Body of pancreas (tissue), 4 donors: Measurements from ENCODE around the gene SPAM1.

Experiments
- POLR2A ChIP-seq, 3 donors: fragments of 450-650 bp; IDR thresholded peaks; one replicate each; pipeline ENCODE4 v1.6.1; 2016; ENCODE audit warnings: antibody characterized with exemption in 3 of 3, mild to moderate bottlenecking in 2 of 3
- TF ChIP-seq, protein P1 (sequence below), 7 experiments: fragments of 450-650 bp in 4 of 7; fragments of 200-600 bp in 3 of 7; sonication (generic) in 3 of 7; IDR thresholded peaks; one replicate each; pipeline ENCODE4 v1.5.1; 2016 to 2019; ENCODE audit warnings: antibody characterized with exemption in 7 of 7

DNA sequence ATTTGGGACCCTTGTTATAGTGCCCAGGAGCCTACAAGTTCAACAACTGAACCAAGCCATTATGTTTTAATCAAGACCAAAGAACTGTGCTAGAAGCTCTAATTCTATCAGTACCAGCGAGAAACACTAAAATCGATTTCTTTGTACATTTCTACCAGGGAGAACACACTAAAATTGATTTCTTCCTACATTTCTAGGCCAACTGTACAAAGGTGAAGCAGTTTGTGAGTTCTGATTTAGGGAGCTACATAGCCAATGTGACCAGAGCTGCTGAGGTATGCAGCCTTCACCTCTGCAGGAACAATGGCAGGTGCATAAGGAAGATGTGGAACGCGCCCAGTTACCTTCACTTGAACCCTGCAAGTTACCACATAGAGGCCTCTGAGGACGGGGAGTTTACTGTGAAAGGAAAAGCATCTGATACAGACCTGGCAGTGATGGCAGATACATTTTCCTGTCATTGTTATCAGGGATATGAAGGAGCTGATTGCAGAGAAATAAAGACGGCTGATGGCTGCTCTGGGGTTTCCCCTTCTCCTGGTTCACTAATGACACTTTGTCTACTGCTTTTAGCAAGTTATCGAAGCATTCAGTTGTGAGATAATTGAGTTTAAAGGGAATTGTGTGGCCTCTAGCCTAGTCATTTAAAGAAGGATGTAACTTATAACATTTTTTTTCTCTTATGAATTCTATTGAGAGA lies 48.3 kb upstream of the SPAM1 start:
- TF ChIP-seq, protein P1, sequence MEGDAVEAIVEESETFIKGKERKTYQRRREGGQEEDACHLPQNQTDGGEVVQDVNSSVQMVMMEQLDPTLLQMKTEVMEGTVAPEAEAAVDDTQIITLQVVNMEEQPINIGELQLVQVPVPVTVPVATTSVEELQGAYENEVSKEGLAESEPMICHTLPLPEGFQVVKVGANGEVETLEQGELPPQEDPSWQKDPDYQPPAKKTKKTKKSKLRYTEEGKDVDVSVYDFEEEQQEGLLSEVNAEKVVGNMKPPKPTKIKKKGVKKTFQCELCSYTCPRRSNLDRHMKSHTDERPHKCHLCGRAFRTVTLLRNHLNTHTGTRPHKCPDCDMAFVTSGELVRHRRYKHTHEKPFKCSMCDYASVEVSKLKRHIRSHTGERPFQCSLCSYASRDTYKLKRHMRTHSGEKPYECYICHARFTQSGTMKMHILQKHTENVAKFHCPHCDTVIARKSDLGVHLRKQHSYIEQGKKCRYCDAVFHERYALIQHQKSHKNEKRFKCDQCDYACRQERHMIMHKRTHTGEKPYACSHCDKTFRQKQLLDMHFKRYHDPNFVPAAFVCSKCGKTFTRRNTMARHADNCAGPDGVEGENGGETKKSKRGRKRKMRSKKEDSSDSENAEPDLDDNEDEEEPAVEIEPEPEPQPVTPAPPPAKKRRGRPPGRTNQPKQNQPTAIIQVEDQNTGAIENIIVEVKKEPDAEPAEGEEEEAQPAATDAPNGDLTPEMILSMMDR (IDR thresholded peaks at IDR 0.05): no peak
- no peak for TF ChIP-seq POLR2A (IDR thresholded peaks at IDR 0.05)
